Fibroblast of the aortic adventitia (primary cell): ENCODE measurements around the gene SLC6A2. TPM values are rescaled to one million over a fixed set of nuclear protein-coding genes. Genes with fewer than 3 reads are reported as not detected.

Experiments used
- DNase-seq: peaks from one replicate; pipeline ENCODE4 v3.0.0-alpha.2; 2010; ENCODE audit warnings: low read depth
- H3K4me3 ChIP-seq: 2 replicates; pipeline ENCODE4 v1.5.1; 2011; ENCODE audit warnings: low read depth, mild to moderate bottlenecking, control low read depth, low read length, moderate library complexity
- total RNA-seq: library from RNA; depleted of rRNA; stranded (reverse); fragments of >200 nt; gene quantifications from 2 replicates; pipeline ENCODE4 v1.2.3, GENCODE V29; 2012; ENCODE audit warnings: low replicate concordance
- TF ChIP-seq, protein P1 (sequence below): IDR thresholded peaks from 2 replicates; pipeline ENCODE4 v1.5.1; 2011; ENCODE audit warnings: mild to moderate bottlenecking, low read length, control low read depth, inconsistent platforms; ENCODE audit not compliant: insufficient read depth

SLC6A2 gene
- total RNA-seq, 1 donor: not detected

DNA sequence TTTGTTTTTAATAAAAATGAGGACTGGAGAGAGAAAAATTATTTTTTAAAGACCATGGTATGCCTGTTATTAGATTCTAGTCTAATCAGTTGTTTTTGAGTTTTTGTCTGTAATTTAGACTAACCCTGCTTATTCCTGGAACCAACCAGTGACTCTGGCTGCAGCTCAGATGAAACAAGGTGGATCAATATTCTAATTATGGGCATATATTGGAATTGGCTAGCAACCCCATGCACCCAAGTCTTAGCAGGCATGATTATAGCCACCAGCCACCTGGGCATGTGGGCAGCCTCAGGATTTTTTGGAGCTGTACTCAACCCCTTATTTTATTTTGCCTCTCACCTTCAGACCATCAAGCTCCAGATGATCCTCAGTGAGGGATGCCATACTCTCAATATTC, 21.6 kb upstream of the SLC6A2 start:
- TF ChIP-seq, protein P1, sequence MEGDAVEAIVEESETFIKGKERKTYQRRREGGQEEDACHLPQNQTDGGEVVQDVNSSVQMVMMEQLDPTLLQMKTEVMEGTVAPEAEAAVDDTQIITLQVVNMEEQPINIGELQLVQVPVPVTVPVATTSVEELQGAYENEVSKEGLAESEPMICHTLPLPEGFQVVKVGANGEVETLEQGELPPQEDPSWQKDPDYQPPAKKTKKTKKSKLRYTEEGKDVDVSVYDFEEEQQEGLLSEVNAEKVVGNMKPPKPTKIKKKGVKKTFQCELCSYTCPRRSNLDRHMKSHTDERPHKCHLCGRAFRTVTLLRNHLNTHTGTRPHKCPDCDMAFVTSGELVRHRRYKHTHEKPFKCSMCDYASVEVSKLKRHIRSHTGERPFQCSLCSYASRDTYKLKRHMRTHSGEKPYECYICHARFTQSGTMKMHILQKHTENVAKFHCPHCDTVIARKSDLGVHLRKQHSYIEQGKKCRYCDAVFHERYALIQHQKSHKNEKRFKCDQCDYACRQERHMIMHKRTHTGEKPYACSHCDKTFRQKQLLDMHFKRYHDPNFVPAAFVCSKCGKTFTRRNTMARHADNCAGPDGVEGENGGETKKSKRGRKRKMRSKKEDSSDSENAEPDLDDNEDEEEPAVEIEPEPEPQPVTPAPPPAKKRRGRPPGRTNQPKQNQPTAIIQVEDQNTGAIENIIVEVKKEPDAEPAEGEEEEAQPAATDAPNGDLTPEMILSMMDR: no peak
- no peak overlapping the region for H3K4me3 ChIP-seq
- DNase-seq: no peak

DNA sequence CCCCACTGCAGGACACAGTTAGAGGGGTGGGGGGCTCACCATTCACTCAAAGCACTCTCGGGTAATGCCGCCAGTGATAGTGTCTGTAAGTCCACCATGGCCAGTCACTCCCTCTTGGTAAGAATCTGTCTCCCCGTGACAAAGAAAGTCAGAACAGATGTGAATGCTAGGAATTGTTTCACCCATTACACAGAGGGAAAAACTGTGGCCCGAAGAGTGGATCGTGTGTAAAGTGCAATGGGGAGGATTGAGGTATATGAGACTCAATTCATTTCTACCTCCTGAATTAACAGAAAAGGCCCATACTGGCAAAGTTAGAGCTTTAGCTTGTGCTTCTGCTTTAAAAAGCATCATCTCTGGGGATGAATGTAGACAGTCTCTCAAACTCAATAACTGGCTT, 17.5 kb upstream of the SLC6A2 start:
- DNase-seq: no peak
- no peak overlapping the region for H3K4me3 ChIP-seq
- TF ChIP-seq, protein P1: no peak

DNA sequence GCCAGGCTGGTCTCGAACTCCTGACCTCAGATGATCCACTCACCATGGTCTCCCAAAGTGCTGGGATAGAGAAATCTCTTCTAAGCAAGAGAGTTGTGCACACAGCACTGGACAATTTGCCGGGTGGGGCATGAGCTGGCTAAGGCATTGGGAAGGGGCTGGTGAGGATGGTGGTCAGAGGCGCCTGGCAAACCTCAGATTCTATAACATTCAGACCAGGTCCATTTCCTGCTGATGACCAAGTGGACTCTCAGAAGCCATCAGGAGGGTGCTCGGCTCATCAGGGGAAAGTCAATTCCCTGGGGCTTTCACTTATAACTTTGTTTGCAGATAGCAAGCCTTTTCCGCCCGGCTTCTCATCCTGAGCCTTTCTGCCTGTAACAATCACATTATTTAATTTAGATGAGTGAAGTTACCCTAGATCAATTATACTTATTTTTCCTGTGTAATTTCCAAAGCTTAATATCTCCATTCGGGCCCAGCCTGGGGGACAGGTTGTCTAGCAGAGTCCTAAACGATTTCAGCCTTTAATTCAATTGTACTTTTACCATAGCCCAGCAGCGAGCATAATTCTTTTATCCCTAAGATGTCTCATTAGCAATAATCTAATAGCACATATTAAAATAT, 15.0 kb upstream of the SLC6A2 start:
- no peak for DNase-seq
- no peak overlapping the region for H3K4me3 ChIP-seq
- TF ChIP-seq, protein P1: no peak

DNA sequence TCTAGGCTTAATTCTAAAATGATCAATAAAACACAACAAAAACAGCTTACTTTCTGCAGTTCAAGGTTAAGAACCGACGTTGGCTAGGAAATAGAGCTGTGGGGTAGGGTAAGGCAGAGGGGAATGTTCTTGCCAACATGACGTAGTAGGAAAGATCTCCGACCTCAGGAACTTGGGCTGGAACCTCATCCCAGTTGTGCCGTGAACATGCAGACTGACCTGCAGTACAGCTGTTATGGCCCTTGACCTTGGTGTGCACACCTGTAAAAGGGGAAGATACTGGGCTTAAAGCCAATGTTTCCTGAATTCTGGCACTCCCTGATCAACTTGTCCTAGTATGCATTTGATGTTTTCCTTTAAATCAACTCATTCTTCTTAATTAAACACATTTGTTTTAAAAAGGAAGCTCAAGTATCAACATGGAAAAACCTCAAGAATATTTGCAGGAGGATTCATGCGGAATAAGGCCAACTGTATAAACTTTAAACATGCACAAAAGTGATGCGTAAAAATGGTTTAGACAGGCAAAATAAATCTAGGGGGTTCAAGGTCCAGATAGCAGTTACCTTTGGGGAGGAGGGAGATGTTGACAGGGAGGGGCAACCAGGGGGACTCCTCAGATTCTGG, 14.2 kb upstream of the SLC6A2 start:
- no peak for DNase-seq
- TF ChIP-seq, protein P1: no peak
- H3K4me3 ChIP-seq: no peak overlapping the region

DNA sequence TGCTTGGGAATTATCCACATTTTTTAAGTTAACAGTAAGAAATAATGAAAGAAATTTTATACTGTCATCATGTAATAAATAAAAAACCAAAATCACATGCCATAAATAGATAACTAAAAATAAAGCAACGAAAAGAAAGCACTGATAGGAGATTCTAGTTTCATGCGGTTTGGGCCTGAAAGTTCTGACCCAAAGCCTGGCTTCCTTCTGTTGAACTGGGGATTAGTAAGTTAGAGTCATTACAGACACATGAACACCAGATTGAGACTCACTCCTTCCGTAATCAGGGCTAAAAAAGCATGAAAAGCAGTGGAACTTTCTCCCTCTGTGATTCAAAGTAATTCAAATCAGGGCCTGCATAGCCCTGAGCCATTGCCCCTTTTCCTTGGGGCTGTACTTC, 13.2 kb upstream of the SLC6A2 start:
- no peak for DNase-seq
- TF ChIP-seq, protein P1: no peak
- no peak overlapping the region for H3K4me3 ChIP-seq

DNA sequence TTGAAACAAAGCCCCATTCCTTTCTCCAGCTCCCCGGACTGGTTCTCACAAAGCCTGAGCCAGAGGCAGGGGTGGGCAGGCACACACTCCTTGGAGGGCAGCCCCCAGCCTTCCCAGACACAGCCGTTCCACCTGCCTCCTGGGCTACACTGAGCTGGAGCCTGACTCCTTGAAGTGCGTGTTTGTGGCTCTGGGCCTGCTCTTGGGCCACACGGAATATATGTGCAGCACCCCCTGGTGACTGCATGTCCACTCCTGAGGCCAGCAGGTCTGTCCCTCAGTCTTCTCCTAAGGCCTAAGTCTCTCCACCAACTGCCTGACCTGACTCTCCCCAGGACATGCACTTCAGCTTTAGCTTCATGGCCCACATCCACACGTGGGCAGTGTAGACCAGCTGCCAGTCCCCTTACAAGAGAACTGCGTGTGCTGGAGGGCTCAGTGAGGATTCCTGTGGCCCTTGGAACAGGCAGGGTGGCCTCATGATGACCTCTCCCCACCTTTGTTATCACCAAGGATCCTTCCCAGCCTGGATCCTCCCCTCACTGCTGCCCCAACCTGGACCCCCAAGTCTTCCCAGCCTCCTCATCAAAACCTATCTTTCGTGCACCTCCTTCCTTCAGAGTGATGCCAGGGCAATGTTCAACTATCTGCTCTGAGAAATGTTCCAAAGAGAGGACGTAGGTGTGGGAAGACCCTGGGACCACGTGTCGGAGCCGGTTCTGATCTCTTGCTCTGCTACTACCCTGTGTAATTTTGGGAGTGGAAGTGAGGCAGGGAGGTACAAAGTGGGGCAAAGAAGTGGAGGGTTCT, 12.4 kb upstream of the SLC6A2 start:
- peak; percentile 27 for DNase-seq

More for the DNA sequence above, 12.4 kb upstream of the SLC6A2 start:
- TF ChIP-seq, protein P1: peak; percentile 15
- no peak overlapping the region for H3K4me3 ChIP-seq
